Activated CD4-positive, CD25-positive, alpha-beta regulatory T cell treated with anti-CD3 and anti-CD28 coated beads, Interleukin-2, amount 50 U/mL, for 24 hours (primary cell): ENCODE data around the gene EMC10.
A peak's percentile ranks its signal among the peaks of the same experiment; 100 is the strongest.
"Not testable (repeated sequence)": the region's sequence is repeated elsewhere in the genome, so short reads cannot be mapped to it uniquely, and the experiment has no call there.

ENCODE experiments used
- ATAC-seq, 2 donors: fragments of 150-1000 bp; cut with Tn5 transposase; one replicate each; pipeline ENCODE4 v1.10.0; 2021; ENCODE audit warnings: mild to moderate bottlenecking in 1 of 2, moderate library complexity in 1 of 2

EMC10 gene

DNA sequence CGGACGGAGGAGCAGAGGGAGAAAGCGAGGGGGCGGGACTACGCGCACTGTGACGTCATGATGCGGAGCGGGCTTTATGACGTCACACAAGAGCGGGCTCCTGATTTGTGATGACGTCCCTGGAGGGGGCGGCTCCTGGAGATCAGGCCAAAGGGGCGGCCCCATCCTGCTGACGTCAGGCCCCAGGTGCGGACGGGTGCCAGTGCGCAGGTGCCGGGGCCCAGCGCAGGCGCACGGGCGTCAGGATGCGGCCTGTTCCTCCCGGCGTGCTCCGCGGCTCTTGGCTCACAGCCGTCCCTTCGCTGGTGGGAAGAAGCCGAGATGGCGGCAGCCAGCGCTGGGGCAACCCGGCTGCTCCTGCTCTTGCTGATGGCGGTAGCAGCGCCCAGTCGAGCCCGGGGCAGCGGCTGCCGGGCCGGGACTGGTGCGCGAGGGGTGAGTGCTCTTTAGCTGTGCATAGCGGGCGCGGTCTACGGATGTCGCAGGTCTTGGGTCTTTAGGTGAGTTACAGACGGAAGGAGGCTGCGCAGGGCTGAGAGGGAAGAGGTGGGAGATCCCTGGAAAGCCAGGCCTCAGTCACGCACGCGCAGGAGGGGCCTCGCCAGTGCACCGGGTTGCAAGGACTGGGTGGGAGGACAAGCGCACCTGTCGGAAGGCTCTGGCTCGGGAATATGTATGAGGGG, at the start of gene EMC10, which contains the start of gene GARIN5A:
Gene EMC10, plus strand, starts transcription at position 284 of the 683 bp plus-strand sequence. Its CDS starts 38 bp downstream, at position 322.
Gene GARIN5A, minus strand, starts transcription at position 625 of the 683 bp plus-strand sequence. Its CDS starts 460 bp downstream, at position 165.
- peak; percentile 91 to 94 for ATAC-seq

DNA sequence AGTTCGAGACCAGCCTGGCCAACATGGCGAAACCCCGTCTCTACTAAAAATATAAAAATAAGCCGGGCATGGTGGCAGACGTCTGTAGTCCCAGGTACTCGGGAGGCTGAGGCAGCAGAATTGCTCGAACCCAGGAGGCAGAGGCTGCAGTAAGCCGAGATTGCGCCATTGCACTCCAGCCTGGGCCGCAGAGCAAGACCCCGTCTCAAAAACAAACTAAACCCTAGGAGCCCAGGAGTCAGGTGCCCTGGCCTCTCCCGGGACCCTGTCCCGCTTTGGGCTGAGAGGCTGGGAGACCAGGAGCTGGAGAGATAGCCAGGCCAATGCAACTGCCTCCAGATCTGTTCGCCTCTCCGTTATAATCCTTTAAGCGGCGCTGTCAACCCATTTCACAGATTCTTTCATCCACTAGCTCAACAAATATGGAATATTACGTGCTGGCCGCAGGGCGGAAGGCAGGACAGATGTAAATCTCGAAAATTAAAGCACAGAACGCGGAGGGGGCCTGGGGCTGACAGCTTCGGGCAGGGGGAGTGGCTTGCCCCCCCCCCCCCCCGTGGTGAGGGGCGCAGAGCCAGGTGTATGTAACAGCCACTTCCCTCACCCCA, 48.9 kb upstream of the EMC10 start:
- no peak for ATAC-seq

- ATAC-seq: no peak
These were observed 48.3 kb upstream of the EMC10 start for GRCh38 chr19:50427997-50428425.

- ATAC-seq: no peak
These were observed 47.4 kb upstream of the EMC10 start for GRCh38 chr19:50428772-50429463.

GRCh38 chr19:50430888-50431342, 45.4 kb upstream of the EMC10 start:
- no peak for ATAC-seq

DNA sequence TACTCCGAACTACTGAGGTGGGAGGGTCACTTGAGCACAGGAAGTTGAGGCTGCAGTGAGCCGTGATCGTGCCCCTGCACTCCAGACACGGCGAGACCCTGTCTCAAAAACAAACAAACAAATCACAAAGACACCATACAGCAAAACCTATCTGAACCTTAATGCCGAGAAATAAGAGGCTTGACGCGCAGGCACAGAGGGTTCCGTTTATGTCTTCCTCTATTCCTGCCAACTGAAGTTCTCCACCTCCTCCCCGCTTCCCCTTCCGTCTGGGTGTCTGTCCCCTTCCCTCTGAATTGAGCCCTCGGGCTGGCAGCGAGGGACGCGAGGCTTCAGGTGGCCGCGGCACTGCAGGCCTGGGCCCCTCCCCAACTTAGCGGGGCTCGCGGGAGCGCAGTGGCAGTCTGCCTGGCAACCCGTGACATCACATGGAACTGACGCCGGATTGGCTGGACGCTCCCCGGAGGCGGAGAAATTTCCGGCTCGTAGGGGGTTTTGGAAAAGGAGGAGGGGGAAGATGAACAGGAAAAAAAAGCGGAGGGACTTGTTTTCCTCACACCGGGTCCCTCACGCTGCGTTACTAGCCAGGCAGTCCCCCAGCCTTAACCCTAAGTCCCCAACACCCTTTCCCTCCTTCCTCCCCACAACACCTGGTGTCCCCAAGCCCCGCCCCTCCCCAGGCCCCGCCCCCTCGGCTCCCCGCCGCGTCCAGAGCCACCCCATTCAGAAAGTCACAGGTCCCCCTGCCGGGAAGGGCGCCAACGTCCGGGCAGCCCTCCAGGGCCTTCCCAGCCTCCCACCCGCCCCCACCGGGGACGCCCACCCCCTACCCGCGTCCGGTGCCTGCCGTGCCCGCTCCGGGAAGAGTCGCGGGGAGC, 44.7 kb upstream of the EMC10 start:
- ATAC-seq: peak; percentile 94 to 95

DNA sequence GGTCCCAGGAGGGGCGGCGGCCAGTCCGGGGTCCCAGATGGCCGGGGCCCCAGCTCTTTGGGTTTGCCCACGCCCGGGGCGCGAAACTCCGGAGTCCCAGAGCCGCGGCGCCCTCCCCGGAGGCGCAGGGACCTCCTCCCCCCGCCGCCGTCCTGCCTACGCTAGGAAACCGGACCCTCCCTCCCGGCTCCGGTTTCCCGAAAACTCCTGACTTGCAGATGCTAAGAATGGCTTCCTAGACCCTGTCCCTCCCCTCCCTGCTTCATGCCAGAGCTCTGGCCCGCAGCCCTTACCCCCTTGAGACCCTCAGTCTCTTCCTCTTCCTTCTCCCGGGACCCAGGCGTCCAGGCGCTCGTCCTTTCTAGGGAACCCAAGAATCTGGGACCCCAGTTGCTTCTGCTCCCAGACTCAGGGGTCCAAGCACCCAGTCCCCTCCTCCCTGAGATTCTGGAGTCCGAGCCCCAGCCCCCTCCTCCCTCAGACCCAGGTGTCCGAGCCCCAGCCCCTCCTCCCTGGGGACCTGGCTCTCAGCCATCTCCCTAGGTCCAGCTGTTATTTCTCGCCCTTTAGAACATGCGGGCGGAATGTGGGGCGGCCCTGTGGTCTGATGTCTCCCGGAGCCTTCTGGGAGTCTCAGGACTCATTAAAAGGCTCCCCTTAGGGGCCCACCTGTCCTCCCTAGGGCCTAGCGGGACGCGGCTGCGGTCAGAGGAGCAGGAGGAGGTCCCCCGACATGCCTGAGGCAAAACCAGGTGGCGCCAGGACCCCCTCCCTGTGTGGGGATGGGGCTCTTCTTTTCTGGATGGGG, 43.9 kb upstream of the EMC10 start, which contains the start of gene MYBPC2:
Gene MYBPC2, plus strand, starts transcription at position 672 of the 808 bp plus-strand sequence. Its CDS starts 62 bp downstream, at position 734.
- no peak for ATAC-seq

GRCh38 chr19:50433201-50434180, 42.8 kb upstream of the EMC10 start:
- no peak for ATAC-seq

- ATAC-seq: no peak
These were observed 41.8 kb upstream of the EMC10 start for GRCh38 chr19:50434525-50434924.

- no peak for ATAC-seq
These were observed 41.1 kb upstream of the EMC10 start for GRCh38 chr19:50435221-50435620.

DNA sequence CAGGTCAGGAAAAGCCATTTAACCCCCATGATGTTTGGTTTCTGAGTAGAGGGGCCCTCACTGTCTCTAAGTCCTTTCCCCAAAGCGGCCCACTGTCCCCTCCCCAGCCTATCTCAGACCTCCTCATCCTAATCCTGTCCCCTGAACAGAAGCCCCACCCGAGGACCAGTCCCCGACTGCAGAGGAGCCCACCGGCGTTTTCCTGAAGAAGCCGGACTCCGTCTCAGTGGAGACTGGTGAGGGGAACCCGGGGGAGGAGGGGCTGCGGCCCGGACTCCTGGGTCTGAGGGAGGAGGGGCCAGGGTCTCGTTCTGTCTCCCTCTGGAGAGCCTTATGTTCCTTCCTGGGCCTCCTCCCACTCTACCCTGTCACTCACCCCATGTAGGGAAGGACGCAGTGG, 40.7 kb upstream of the EMC10 start:
- ATAC-seq: no peak

DNA sequence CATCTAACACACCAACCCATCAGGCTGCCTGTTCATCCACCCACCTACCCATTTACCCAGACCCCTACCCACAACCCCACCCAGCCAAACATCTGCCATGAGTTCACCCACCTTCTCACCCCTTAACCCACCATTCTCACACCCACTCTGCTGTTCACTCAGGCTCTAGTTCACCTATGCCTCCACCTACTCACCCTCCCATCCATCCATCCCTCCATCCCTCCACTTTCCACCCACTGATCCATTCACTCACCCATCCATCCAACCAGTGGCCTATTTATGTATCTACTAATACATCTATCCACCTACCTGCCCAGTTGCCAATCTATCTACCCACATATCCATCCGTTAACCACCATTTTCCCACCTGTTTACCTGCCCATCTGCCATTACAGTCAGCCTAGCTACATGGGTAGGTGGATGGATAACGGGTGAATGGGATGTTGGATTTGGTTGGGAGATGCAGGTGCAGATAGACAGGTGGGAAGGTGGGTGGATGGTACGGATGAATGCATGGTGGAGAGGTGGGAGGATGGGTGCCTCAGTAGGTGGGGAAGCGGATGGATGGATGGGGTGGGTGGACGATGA, 38.4 kb upstream of the EMC10 start:
- no peak for ATAC-seq

- not testable (repeated sequence) for ATAC-seq
These were observed 37.2 kb upstream of the EMC10 start for GRCh38 chr19:50439130-50439529.

- ATAC-seq: no peak
These were observed 32.2 kb upstream of the EMC10 start for GRCh38 chr19:50444059-50444458.

DNA sequence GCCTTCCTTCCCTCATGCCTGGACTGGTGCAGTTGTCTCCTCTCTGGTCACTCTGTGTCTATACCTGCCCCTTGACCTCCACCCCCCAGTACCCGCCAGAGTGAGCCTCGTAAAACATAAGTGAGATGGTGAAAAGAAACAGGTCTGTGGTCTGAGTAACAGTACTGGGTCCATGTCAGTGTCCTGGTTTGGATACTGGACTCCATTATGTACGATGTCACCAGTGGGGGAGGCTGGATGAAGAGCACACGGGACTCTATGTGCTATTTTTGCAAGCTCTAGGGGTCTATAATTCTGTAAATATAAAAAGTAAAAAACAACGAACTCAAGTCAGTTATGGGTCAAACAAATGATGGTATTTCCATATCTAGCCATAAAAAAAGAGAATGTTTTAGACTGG, 29.3 kb upstream of the EMC10 start:
- ATAC-seq: no peak

GRCh38 chr19:50447750-50448149, 28.6 kb upstream of the EMC10 start:
- ATAC-seq: no peak

DNA sequence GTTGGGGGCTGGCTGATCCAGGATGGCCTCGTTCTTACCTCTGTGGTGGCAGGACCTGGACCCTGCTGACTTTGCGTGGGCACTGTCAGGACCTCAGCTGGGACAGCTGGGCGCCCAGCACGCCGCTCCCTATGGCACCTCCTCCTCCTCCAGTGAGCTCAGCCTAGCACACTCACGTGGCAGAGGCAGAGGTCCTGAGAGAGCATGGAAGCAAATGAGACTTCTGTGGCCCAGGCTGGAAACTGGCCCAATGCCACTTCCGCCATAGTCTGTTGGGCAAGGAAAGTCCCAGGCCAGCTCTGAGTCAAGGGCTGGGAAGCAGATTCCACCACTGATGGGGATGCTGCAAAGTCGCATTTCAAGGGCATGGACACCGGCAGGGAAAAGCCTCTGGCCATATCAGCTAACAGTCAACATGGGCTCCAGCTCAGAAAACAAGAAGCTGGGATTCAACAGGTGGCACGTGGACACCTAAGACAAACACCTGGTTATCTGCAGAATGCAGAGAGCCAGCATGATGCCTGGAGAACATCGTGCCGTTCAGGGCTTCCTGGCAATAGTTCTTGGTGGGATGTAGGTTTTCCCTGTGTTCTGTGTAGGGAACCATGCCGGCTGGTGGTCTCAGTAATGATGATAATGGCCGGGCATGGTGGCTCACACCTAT, 26.9 kb upstream of the EMC10 start:
- ATAC-seq: no peak

- ATAC-seq: no peak
These were observed 25.7 kb upstream of the EMC10 start for GRCh38 chr19:50450369-50451222.

GRCh38 chr19:50451223-50451534, 25.1 kb upstream of the EMC10 start:
- ATAC-seq: no peak
